Epithelial cell of esophagus (primary cell): ENCODE data around the gene TMEM131.

ENCODE experiments used
- DNase-seq: peaks from one replicate; pipeline ENCODE4 v3.0.0; 2010; ENCODE audit warnings: low read depth
- H3K4me3 ChIP-seq: 2 replicates; pipeline ENCODE4 v1.5.1; 2011; ENCODE audit warnings: mild to moderate bottlenecking, low read length, control low read depth
- CTCF ChIP-seq: IDR thresholded peaks from 2 replicates; pipeline ENCODE4 v1.5.1; 2011; ENCODE audit warnings: low read depth, mild to moderate bottlenecking, low read length, control low read depth, inconsistent platforms; ENCODE audit not compliant: insufficient read depth; ENCODE audit errors: missing control alignments

Gene TMEM131

GRCh38 chr2:97797355-97797754 lies 198.4 kb downstream of the TMEM131 start:
- no peak overlapping the region for H3K4me3 ChIP-seq
- DNase-seq = no peak
- TF ChIP-seq CTCF = no peak

GRCh38 chr2:97796465-97797126 lies 199.2 kb downstream of the TMEM131 start:
- no peak for TF ChIP-seq CTCF
- H3K4me3 ChIP-seq = no peak overlapping the region
- DNase-seq = no peak

GRCh38 chr2:97792416-97792815 lies 203.3 kb downstream of the TMEM131 start:
- H3K4me3 ChIP-seq = no peak overlapping the region
- no peak for TF ChIP-seq CTCF
- no peak for DNase-seq

GRCh38 chr2:97788986-97789644 lies 206.6 kb downstream of the TMEM131 start:
- no peak overlapping the region for H3K4me3 ChIP-seq
- DNase-seq = no peak
- no peak for TF ChIP-seq CTCF

- H3K4me3 ChIP-seq = no peak overlapping the region
- TF ChIP-seq CTCF = no peak
- DNase-seq = no peak
Observed at GRCh38 chr2:97785818-97786217, 209.9 kb downstream of the TMEM131 start.

GRCh38 chr2:97784953-97785352 lies 210.8 kb downstream of the TMEM131 start:
- DNase-seq = no peak
- H3K4me3 ChIP-seq = no peak overlapping the region
- no peak for TF ChIP-seq CTCF

GRCh38 chr2:97781981-97782380 lies 213.8 kb downstream of the TMEM131 start:
- DNase-seq = peak; percentile 23
- no peak overlapping the region for H3K4me3 ChIP-seq
- TF ChIP-seq CTCF = no peak
